NCI-H226 (cell line): ENCODE data around the gene NT5E.
A peak's percentile ranks its signal among the peaks of the same experiment; 100 is the strongest.

Source experiments
- DNase-seq: peaks from one replicate; pipeline ENCODE4 v3.0.0-alpha.2; 2015

Gene NT5E

DNA sequence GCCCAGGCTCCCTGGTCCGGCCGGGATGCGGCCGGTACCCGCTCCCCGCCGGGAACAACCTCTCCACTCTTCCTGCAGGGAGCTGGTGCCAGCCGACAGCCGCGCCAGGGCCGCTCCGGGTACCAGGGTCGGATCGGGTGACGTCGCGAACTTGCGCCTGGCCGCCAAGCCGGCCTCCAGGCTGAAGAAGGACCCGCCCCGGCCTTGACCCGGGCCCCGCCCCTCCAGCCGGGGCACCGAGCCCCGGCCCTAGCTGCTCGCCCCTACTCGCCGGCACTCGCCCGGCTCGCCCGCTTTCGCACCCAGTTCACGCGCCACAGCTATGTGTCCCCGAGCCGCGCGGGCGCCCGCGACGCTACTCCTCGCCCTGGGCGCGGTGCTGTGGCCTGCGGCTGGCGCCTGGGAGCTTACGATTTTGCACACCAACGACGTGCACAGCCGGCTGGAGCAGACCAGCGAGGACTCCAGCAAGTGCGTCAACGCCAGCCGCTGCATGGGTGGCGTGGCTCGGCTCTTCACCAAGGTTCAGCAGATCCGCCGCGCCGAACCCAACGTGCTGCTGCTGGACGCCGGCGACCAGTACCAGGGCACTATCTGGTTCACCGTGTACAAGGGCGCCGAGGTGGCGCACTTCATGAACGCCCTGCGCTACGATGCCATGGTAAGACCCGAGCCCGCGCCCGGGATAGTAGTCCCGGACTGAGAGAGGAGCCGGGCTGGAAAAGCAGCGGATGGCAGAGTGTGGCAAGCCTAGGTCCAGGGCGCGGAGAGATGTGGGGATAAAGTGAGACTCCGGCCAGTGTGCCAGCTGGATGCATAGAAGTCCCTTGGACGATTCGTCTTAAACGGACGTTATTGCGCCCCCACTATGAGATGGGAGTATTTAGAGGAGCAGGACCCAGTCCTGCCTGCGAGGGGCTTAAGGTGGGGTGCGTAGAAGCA lies at the start of gene NT5E:
NT5E (plus strand) TSS at position 266 of the 942 bp plus-strand sequence; CDS start at position 323, 57 bp downstream.
- peak; percentile 69 for DNase-seq

DNA sequence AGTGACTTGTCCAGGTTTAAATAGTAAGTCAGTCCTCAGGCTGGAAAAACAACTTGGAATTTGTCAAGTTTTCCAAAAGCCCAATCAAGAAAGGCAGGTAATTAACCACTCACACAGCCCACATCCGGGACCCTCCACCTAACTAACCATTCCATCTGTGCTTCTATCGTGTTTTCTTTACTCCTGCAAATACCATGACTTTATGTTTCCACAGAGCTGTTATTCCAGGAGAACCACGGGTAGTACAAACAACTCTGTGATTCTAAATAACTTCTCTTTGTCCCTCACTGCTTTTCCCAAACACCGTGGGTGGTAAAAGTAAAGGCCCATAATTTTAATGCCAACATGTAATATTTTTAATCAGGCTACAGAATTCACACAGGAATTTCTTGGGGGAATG lies 49.6 kb upstream of the NT5E start:
- DNase-seq, result no peak

DNA sequence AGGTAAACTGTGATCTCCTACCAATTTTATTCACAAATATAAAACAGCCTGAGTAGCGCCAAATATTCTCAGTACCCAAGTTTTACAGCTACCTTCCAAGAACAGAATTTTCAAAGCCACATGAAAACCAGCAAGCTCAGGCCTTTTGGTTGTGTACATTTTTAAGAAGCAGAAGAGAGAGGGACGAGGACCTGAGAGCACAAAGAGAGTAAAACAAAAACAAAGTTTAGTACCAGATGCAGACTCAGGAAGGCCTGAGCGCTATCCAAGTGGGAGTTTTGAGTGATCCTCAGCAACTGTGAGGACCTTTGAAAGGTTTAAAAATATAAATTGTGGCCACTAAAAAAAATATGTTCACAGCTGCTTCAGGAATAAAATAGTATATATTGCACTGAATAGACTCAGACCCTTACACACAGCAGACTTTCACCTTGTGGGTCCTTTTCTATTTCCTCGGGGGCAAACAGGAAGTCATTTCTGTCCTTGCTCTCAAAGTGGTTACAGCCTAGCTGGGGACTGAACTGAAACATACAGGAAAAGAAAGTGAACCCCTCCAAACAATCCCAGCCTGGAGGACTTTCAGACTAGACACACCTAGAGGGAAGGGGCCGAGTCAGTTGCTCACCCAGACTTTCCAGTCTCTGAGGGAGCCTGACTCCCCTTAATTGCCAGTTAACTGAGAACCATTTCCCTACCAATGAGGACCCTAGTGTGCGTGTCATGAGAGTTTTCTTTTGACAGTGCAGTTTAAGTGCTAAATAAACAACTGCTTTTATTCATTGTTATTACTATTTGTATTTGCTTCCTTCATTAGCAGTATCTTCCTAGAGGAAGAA lies 48.5 kb upstream of the NT5E start:
- DNase-seq, result no peak

DNA sequence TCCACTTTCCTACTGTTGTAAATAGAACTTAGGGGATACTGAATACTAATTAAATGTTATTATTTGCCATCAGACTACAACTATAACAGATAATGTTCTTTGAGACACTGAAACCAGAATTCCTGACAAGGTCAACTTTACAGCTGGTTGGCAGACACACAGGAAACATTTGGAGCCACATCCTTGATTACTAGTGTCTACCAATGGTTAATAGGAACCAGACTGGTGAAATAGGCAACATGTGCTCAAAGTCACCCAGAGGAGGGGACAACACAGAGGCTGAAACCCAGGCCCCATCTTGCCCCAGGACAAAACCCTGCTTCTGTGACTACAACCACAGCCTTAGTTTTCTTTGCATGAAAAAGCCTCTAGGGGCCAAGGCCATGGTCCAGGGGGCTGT lies 47.8 kb upstream of the NT5E start:
- no peak for DNase-seq

DNA sequence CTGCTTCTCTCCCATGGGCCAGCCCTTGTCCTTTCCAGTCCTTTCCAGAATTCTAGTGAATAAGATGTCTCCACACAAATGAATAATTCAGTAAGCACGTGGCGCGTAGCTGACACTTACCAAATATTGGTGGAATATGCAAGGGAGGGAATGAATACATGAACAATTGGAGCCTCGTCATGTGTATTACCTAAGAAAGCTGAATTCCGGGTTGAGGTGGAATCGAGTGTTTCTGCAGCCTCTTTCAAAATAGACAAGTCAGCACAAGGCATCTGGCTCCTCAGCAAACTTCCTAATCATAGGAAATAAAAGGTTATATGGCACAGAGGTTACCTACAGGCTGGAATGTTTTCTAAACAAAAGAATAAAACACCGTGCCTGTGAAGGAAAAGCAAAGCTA lies 47.0 kb upstream of the NT5E start:
- no peak for DNase-seq

DNA sequence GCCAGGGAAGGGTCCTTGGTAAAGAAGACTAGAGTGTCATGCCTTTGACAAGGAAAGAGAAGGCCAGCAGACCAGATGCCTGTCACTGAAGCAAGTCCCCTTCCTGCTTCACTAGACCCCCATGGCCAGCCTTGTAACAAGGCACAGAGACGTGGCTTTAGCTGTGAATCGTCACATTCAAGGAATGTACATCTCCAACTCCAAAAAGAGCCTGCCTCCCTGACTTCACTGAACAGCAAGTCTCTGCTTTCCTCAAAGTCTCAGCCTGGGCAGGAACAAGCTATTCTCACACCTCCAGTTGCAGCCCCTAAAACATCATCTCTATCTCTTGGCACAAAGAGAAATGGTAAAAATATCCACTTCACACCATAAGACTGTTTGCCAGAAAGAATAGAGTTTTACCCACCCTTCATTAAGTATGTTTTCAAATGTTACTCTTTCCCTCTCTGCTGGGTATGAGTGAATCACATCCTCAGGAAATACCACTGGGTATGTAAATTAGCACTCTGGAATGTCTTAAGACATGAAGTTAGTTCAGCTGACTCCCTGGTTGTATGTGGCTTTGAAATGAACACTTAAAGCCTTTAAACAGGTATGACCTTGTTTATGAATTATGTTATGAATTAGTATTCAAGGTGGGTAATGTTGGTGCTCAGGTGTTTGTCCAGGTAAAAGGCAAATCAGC lies 46.4 kb upstream of the NT5E start:
- peak; percentile 79 for DNase-seq

DNA sequence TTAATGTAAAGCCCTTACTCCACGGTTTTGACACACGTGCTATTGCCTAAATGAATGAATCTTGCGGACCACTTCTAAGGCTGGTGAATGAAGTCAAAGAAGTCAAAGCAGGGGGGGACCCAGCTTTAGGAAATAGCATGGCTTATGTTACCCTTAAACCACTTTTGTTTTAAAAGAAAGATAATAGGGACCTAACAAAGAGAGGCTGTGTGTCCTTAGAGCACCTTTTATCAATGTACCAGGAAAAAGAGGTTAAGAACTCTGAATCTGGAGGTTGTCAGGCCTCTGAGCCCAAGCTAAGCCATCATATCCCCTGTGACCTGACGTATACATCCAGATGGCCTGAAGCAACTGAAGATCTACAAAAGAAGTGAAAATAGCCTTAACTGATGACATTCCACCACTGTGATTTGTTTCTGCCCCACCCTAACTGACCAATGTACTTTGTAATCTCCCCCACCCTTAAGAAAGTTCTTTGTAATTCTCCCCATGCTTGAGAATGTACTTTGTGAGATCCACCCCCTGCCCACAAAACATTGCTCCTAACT lies 45.8 kb upstream of the NT5E start:
- peak; percentile 18 for DNase-seq

DNA sequence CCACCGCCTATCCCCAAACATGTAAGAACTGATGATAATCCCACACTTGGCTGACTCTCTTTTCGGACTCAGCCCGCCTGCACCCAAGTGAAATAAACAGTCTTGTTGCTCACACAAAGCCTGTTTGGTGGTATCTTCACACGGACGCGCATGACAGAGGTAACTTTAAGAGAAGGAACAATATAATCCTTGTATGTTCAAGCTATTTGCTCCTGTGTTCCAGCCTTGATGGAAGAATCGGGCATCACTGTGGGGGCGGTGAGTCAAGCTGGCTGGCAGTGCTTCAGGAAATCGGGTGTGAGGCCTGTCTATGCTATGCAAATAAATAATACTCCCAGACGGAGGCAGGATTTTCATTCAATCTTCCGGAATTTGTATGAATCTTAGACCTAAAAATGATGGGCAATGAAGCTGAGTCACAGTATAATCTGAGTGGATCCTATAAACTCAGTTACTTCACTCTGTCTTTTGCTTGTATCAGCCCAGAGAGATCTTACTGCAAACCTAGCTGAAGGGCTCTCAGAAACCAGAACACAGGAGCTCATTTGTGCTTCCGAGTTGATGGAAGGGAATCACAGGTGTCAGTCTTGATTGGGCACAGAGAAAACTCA lies 45.2 kb upstream of the NT5E start:
- DNase-seq, result peak; percentile 92

DNA sequence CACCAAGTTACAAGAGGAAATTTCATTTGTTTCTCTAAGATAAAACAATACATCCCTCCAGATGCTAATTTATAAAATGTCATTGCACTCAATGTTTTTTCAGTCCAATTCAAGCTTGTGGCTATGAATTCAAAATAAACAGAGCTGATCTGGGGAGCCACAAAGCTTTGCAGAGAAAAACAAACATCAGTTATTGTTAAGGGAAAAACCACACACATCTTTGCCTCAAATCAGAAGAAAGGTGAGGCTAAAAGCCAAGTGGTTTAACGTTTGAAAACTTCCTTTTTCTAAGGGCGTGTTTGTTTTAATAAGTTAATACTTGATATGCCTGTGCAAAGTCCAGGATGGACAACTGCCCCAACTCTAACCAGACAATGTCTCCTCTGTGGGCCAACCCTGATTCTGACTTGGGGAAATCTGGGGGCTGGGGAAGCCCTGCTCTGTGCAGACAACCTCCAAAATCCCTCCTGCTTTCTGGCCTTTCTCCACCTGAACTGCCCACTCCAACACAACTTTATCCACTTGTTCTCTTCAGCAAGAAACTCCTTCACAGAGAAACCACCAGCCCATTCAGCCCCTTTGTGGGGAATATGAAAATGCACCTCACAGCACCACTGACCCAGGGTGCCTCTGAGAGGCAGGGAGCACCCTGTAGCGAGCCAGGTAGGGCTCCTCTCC lies 44.6 kb upstream of the NT5E start:
- no peak for DNase-seq

DNA sequence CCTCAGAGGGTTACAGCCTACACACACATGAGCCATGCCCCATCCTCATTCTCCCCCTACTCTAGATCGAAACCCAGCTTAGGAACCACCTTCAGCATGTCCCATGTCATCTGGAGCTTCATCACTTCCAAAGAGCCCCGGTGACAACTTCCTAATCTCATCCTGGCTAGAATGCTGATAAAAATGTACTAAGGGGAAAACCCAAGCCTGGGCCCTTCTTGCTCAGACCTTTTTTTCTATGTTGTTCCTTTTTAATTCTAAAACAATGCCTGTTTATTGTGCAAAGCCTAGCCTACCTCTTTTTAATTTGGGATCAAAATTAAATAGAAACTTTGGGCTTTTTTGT lies 44.1 kb upstream of the NT5E start:
- DNase-seq, result no peak

DNA sequence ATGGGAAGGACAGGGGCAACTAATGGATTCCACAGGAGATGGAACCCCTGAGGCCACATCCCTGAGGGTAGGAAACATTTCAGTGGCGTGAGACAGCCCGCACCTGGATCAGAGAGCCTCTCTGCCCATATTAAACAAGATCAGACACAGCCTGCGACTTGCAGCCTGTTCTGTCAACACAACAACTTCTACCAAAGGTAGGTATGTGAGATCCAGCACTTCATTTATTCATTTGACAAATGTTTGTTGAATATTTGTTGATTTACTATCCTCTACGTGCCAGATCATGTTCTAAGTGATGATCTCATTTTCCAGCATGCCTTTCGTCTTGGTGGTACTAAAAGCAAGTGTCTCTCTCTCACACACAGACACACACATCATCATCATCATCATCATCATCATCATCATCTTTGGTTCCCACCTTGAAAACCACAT lies 43.2 kb upstream of the NT5E start:
- DNase-seq, result no peak

DNA sequence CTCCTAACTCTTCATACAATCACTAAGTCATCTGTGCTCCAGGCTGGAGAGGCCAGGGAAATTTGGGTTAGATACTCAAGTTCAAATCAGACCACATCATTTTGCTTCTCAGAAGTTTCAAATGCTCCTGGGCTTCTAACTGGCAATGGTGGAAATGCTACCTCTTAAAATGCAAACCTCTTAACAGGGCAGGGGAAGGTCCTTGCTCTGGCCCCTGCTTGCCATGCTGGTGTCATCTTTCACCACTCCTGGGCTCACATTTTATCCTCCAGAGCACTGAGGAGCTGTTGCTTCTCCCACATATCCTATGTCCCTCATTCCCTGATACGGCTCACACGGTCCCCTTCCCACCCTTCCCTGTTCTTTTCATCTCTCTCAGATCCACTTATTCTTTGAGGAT lies 41.8 kb upstream of the NT5E start:
- no peak for DNase-seq

DNA sequence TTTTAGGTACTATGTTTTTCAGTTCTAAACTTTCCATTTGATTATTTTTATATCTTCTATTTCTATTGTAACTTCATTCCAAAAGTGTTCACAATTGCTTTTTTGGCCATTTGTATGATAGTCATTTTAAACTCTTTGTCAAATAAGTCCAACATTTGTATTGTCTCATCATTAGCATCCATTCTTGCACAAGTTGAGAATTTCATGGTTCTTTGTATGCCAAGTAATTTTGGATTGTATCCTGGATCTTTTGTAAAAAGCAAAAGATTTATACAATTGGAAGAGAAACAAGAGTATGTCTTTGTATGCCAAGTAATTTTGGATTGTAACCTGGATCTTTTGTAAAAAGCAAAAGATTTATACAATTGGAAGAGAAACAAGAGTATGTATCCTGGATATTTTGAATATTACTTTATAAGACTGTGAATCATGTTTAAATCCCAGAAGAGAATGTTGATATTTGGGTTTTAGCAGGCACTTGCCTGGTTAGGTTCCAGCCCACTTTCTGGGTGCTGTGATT lies 36.9 kb upstream of the NT5E start:
- no peak for DNase-seq

DNA sequence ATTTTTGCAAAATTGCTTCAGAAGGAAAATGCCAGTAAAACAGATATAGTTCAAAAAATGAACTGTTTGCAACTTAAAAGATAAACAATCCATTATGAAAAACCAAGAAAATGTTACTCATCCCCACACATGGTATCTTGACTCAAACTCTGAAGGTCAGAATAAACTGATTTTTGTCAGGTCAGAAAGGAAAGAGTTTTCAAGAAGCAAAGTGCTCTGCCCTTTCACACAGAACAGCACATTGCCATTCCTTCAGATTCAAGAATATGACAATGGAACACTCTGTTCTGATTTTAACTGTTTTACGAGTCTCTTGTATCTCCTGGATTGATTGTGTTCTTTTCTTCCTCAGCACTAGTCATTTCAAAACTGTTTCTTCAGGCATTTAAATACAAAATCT lies 33.8 kb upstream of the NT5E start:
- DNase-seq, result no peak

DNA sequence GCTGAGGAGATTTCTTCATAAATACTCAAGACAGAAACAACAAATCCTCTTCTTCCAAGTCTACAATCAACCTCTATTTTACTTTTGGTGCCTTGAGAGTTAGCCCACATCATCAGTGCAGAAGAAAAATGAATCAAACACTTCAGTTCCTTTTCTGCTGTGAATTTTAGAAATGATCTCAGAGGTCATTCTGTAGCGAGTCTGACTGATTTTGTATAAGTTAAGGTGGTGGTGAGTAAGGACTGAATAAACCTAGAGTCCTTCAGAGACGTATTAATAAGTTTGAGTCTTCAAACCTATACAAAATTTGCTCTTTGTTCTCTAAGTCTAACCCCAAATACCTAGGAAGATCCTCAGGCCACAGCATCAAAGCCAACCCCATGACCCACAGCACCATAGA lies 33.1 kb upstream of the NT5E start:
- no peak for DNase-seq

DNA sequence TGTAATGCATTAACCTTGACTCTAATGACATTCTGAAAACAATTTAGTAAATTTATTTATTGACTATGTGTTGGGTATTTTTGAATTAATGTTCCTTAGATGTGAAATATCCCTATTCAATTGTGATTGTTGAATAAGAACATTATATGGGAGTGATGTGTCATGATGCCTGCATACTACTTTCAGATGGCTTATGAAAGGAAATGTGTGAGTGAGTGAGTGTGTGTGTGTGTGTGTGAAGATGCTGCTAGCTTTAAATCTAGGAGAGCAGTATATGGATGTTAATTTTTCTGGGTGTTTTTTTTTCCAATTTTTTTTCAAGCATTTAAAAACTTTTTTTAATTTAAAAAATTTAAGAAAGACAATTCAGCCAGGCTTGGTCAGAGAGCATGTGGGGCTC lies 32.5 kb upstream of the NT5E start:
- peak; percentile 22 for DNase-seq

DNA sequence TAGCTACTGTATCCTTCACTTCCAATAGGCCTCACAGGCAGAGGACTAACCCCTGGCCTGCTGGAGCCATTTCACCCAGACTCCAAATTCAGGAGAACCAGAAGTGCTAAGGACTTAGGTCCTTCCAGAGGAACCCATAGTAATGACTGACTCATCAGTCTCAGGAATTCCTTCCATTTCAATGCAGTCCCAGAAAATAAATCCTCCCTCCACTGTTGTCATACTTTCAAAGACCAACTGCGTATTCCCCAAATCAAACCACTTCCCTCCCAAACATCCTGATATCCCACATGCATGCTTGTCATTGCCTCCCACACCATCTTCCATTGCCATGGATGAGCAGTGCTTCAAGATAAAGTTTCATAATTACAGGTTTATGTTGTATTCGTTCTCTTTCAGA lies 31.8 kb upstream of the NT5E start:
- peak; percentile 84 for DNase-seq

DNA sequence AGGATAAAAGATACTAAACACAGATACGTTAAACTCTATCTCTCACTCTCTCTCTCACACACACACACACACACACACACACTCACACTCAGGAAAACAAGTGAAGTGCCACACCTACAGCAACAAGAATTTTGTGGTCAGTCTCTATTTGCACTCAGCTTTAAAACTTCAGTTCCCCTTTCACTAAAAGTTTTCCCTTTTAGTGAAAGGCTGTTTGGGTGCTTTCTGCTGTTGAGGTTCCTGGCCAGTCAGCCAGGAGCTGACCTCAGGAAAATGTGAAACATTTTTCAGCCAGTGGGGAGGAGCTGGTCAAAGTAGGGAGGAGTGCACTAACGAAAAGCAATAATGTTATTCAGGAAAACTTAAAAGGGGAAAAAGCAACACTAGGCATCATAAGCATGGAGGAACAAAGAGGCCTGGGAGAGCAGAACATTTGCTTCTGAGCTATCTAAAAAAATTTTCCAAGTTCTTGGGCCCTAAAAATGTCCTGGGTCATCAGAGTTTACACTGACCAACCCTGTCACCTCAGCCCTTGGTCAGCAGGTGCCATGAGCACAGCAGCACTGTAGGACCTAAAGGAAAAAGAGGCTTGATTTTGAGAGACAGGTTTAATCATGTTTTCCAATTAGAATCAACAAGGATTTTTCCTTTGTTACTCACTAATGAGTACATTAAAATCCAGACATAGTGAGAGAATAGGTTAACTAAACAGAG lies 30.7 kb upstream of the NT5E start:
- no peak for DNase-seq

DNA sequence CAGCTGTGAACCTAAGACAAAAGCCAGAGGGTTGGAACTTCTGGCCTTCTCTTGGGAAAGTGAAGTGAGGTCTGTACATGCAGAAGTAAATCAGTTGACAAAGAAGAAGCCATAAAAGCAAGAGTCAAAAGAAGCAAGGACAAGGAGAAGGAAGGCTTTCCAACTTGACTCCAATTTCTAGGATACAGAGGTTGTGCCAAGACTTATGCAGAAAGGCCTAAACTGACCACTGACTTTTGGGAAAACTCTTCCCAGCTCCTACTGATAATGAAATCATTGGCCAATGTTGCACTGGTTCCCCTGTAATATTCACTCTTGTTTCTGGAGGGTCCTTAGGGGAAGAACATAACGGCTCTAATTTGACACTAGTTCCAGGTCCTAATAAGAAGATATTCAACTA lies 29.3 kb upstream of the NT5E start:
- no peak for DNase-seq

DNA sequence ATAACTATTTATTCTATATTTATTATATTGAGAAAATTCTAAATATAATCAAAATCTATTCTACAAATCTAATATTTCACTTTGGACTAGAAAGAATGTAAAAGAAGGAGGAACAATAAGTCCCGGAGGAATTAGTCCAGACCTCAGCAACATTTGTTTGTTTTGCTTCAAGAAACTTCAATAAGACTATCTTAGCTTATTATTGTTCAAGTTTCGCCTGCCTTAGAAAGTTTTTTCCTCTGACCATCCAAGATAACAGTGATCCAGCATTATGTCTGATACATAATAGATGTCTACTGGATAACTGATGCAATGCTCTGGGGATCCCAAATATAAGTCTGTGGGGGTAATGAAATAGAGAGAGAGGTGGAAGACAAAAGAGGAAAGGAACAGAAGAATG lies 28.7 kb upstream of the NT5E start:
- DNase-seq, result no peak

DNA sequence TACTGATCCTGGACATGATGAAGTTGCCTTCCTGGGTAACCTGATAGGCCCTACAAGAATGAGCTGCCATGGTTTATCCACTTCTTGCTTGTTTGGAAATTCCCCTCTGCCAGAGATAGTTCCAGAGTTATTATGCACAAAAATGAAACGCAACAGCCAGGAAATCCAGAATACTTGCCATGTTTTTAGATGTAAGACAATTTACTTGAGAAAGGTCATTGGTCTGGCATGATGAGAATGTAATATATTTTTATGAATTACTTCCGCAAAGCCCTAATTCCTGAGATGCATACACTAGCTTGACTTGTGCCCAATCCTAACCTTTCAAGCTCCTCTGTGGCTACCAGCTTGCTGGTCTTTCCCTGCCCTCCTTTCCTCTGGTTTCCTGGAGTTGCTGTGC lies 27.9 kb upstream of the NT5E start:
- DNase-seq, result peak; percentile 42
